Measurements from ENCODE around the gene E2F6. TPM values are rescaled to one million over a fixed set of nuclear protein-coding genes. Genes with fewer than 3 reads are reported as not detected.

Gene E2F6
- total RNA-seq, 1 donor from 2014 or later, result 23.1 TPM

DNA sequence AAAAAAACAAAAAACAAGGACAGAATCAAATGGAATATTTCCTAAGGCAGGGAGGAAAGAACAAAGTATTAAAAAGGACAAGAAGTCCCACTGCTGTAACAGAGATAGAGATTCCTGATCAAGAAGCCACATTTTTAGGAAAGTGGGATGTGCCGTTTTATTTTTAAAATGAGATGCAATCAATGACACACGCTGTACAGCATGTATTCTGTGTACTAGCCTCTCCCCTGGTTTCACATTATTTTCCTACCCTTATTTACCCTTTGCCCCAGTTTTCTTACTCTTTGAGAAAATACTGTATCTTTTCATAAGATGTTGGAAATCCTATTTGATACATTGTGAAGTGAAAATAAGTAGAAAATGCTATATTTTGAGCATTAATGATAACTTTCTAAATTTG is 45.8 kb downstream of the E2F6 start:
- H3K27me3 Mint-ChIP-seq (ENCODE audit: low read depth), result no peaks in the 10 kb centered on the region
- no peak overlapping the region for H3K4me3 Mint-ChIP-seq
- H3K27ac Mint-ChIP-seq, result no peak overlapping the region
- peaks cover 6% of the 10 kb centered on the region for H3K36me3 Mint-ChIP-seq
- DNase-seq (ENCODE audit: low spot score in 2 of 2, unreplicated experiment in 2 of 2), result no peak
- H3K4me1 Mint-ChIP-seq, result peaks cover 3% of the 10 kb centered on the region
- TF ChIP-seq, protein P1, sequence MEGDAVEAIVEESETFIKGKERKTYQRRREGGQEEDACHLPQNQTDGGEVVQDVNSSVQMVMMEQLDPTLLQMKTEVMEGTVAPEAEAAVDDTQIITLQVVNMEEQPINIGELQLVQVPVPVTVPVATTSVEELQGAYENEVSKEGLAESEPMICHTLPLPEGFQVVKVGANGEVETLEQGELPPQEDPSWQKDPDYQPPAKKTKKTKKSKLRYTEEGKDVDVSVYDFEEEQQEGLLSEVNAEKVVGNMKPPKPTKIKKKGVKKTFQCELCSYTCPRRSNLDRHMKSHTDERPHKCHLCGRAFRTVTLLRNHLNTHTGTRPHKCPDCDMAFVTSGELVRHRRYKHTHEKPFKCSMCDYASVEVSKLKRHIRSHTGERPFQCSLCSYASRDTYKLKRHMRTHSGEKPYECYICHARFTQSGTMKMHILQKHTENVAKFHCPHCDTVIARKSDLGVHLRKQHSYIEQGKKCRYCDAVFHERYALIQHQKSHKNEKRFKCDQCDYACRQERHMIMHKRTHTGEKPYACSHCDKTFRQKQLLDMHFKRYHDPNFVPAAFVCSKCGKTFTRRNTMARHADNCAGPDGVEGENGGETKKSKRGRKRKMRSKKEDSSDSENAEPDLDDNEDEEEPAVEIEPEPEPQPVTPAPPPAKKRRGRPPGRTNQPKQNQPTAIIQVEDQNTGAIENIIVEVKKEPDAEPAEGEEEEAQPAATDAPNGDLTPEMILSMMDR (IDR thresholded peaks at IDR 0.05; ENCODE audit: unreplicated experiment), result no peak
- H3K9me3 Mint-ChIP-seq, result peaks cover 8% of the 10 kb centered on the region

DNA sequence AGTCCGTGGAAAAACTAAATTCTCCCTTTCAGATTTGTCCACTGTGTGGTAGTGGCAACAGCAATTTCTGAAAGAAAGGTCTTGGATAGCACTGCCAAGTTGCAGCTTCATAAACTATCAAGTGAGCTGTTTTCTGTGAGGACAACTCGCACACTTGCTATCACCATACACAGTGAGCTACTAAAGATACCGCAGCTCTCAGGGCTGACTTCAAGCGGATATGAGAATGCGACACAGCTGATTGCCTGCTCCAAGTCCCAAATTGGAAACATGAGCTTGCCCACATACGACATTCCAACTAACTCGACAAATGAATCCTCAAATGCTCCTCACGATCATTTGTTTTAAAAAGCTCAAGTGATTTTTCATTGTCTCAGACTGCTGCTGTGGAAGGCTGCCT is 46.2 kb downstream of the E2F6 start:
- TF ChIP-seq, protein P1 (IDR thresholded peaks at IDR 0.05; ENCODE audit: unreplicated experiment), result no peak
- H3K9me3 Mint-ChIP-seq, result peaks cover 8% of the 10 kb centered on the region
- no peak overlapping the region for H3K4me3 Mint-ChIP-seq
- H3K27me3 Mint-ChIP-seq (ENCODE audit: low read depth), result no peaks in the 10 kb centered on the region
- no peak overlapping the region for H3K27ac Mint-ChIP-seq
- peaks cover 6% of the 10 kb centered on the region for H3K36me3 Mint-ChIP-seq
- peaks cover 3% of the 10 kb centered on the region for H3K4me1 Mint-ChIP-seq
- no peak for DNase-seq (ENCODE audit: low spot score in 2 of 2, unreplicated experiment in 2 of 2)

DNA sequence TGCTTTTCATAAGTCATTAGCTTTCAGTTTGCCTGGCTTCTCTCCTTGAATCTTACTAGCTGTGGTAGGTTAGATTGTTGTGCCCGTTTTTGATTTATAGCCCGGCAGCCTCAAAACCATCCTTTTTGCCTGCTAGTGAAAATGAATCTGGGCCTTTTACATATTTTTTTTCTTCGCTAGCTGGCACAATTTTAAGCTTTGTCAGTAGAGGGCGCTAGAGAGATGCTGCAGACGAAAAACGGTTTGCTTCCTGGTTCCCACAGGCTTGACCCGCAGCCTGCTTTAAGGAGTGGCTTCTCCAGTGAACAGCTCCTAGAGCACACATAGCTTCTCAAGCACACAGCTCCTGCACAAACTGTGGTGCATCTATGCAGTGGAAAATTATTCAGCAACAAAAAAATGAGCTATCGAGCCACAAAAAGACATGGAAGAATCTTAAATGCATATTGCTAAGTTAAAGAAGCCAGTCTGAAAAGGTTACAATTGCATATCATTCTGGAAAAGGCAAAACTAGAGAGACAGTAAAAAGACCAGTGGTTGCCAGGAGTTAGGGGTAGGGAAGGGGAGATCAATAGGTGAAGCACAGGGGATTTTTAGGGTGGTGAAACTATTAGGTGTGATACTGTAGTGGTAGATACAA is 47.9 kb downstream of the E2F6 start:
- no peaks in the 10 kb centered on the region for H3K27me3 Mint-ChIP-seq (ENCODE audit: low read depth)
- no peak overlapping the region for H3K27ac Mint-ChIP-seq
- no peak for DNase-seq (ENCODE audit: low spot score in 2 of 2, unreplicated experiment in 2 of 2)
- H3K9me3 Mint-ChIP-seq, result peaks cover 8% of the 10 kb centered on the region
- peaks cover 6% of the 10 kb centered on the region for H3K36me3 Mint-ChIP-seq
- no peak overlapping the region for H3K4me3 Mint-ChIP-seq
- H3K4me1 Mint-ChIP-seq, result peaks cover 3% of the 10 kb centered on the region
- TF ChIP-seq, protein P1 (IDR thresholded peaks at IDR 0.05; ENCODE audit: unreplicated experiment), result peak; percentile 63

DNA sequence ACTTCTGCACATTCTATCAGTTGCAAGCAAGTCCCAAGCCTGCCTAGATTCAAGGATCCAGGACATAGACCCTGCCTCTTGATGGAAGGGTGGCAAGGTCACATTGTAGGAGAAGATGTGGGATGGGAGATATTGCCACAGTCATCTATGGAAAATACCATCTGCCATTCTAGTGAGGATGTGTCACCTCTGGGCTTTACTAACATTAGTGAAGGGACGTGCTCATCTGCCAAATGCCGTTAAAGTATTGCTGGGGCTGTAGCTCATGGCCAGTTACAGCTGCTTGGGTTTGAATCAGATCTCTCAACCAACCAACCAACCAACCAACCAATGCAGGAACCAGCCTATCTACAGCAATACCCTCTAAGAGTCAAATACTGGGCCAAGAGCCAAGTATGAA is 49.0 kb downstream of the E2F6 start:
- Mint-ChIP-seq H3K36me3 (peaks cover 6% of the 10 kb centered on the region), H3K4me1 (peaks cover 3% of the 10 kb centered on the region), H3K9me3 (peaks cover 8% of the 10 kb centered on the region), H3K27ac (no peak overlapping the region), H3K27me3 (ENCODE audit: low read depth) (no peaks in the 10 kb centered on the region), H3K4me3 (no peak overlapping the region)
- TF ChIP-seq, protein P1 (IDR thresholded peaks at IDR 0.05; ENCODE audit: unreplicated experiment), result no peak
- DNase-seq (ENCODE audit: low spot score in 2 of 2, unreplicated experiment in 2 of 2), result no peak

DNA sequence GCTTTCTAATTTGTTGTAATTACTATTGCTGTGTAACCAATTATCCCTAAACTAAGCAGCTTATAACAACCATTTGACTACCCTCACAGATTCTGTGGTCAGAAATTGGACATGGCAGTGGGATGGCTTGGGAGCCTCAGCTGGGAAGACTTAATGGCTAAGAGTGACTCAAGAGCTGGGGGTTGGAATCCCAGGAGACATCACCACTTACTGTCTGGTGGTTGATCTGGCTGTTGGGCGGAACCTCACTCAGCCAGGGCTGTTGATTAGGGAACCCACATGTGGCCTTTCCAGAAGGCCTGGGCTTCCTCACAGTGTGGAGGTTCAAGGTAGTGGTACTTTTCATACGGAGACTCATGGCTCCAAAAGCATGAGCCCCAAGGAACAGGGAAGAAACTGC is 49.8 kb downstream of the E2F6 start:
- Mint-ChIP-seq H3K27me3 (ENCODE audit: low read depth) (no peaks in the 10 kb centered on the region), H3K27ac (no peak overlapping the region), H3K4me3 (no peak overlapping the region), H3K36me3 (peaks cover 6% of the 10 kb centered on the region), H3K9me3 (peaks cover 8% of the 10 kb centered on the region), H3K4me1 (peaks cover 3% of the 10 kb centered on the region)
- TF ChIP-seq, protein P1 (IDR thresholded peaks at IDR 0.05; ENCODE audit: unreplicated experiment), result no peak
- no peak for DNase-seq (ENCODE audit: low spot score in 2 of 2, unreplicated experiment in 2 of 2)
